Measurements from ENCODE around the gene DARS1. TPM values are rescaled to one million over a fixed set of nuclear protein-coding genes. Genes with fewer than 3 reads are reported as not detected.
A peak's percentile ranks its signal among the peaks of the same experiment; 100 is the strongest.

DARS1 gene
- polyA plus RNA-seq, 1 of the 3 experiments (the other 2 are of a cell fraction): 52.2 TPM

- peak; percentile 96 for DNase-seq
- Histone ChIP-seq H3K4me1 (ENCODE audit: control insufficient read depth in 1 of 2, insufficient read depth in 2 of 2, low read depth in 1 of 2, low read length in 1 of 2) (peaks cover 0 to 6% of the 10 kb centered on the region in 2 experiments; a peak in 1 of 4 replicates), H3K9ac (peak within 1 kb of the TSS; percentile 77), H3K9me3 (no peaks in the 10 kb centered on the region), H2AFZ (ENCODE audit: low read depth) (peak within 1 kb of the TSS; percentile 83), H3K9me2 (no peaks in the 10 kb centered on the region), H3K79me2 (ENCODE audit: insufficient read depth) (peaks cover 15% of the 10 kb centered on the region; the same call in 1 of the 2 replicates), H3K27ac (ENCODE audit: low read depth in 2 of 2, low read length in 1 of 2) (peak within 1 kb of the TSS; percentile 52 to 66; a peak in 3 of 4 replicates), H3K4me2 (peak within 1 kb of the TSS; percentile 79), H3K36me3 (replicated peaks in 1 of 2; ENCODE audit: control insufficient read depth in 1 of 2, insufficient read depth in 2 of 2, low read length in 1 of 2) (peaks cover 3 to 9% of the 10 kb centered on the region in 2 experiments), H3K4me3 (ENCODE audit: low read depth in 2 of 2, low read length in 1 of 2) (peak within 1 kb of the TSS; percentile 71 to 74), H3F3A (replicated peaks; ENCODE audit: insufficient read depth) (peaks cover 3% of the 10 kb centered on the region), H3K27me3 (ENCODE audit: insufficient read depth) (no peaks in the 10 kb centered on the region), H4K20me1 (ENCODE audit: insufficient read depth) (no peaks in the 10 kb centered on the region)
- POLR2A ChIA-PET: interaction anchor here (0.7 to 1.2 kb wide), 3 partner anchors 10 to 345 kb away, joined by 3 to 5 read pairs (median 4); partner anchors contain the start of genes R3HDM1 and ZRANB3
- 1% methylated on average over 37 of the region's 71 CpGs for WGBS (ENCODE audit: low lambda C conversion rate)
- CTCF ChIA-PET: interaction anchor here (0.7 to 1.0 kb wide), 2 partner anchors 508 to 616 kb away, joined by 3 read pairs; no protein-coding TSS in a partner anchor
- TF ChIP-seq EZH2phosphoT487 (IDR thresholded peaks at IDR 0.05; ENCODE audit: borderline replicate concordance, low read depth): no peak
- TF ChIP-seq USF2 (IDR thresholded peaks at IDR 0.05; ENCODE audit: borderline replicate concordance, low read depth, low read length): no peak
- no peak for TF ChIP-seq PBX3 (IDR thresholded peaks at IDR 0.05)
- no peak for TF ChIP-seq TCF12 (IDR thresholded peaks at IDR 0.05)
- no peak; the same call in 1 of the 2 replicates for TF ChIP-seq SMC3 (IDR thresholded peaks at IDR 0.05; ENCODE audit: low read depth, low read length)
- peak; percentile 47 for TF ChIP-seq RCOR1 (IDR thresholded peaks at IDR 0.05; ENCODE audit: low read length)
- TF ChIP-seq USF1 (IDR thresholded peaks at IDR 0.05; ENCODE audit: borderline replicate concordance, low read depth): no peak
- no peak for TF ChIP-seq CTCF (IDR thresholded peaks at IDR 0.05)
- peak; percentile 37 for TF ChIP-seq CHD2 (IDR thresholded peaks at IDR 0.05; ENCODE audit: low read length, partially characterized antibody)
- no peak for TF ChIP-seq RXRA (IDR thresholded peaks at IDR 0.05; ENCODE audit: borderline replicate concordance, low read depth)
- TF ChIP-seq FOXJ3 (CRISPR knock-in tag; IDR thresholded peaks at IDR 0.05): no peak
- TF ChIP-seq GATA2 (CRISPR knock-in tag; IDR thresholded peaks at IDR 0.05): no peak
- TF ChIP-seq EP300 (IDR thresholded peaks at IDR 0.05; ENCODE audit: borderline replicate concordance in 1 of 2, low read depth in 1 of 2, low read length in 1 of 2): peak in 1 of 2 experiments; percentile 22; a peak in 1 of 4 replicates
- TF ChIP-seq POLR2AphosphoS5 (IDR thresholded peaks at IDR 0.05; ENCODE audit: low read depth, low read length): peak; percentile 45
- no peak for TF ChIP-seq NFIC (IDR thresholded peaks at IDR 0.05; ENCODE audit: borderline replicate concordance)
- TF ChIP-seq FOSL2 (IDR thresholded peaks at IDR 0.05; ENCODE audit: borderline replicate concordance, low read depth): no peak
- TF ChIP-seq GABPA (IDR thresholded peaks at IDR 0.05; ENCODE audit: low read depth): peak; percentile 33; the same call in 1 of the 2 replicates
- TF ChIP-seq FOXM1 (IDR thresholded peaks at IDR 0.05; ENCODE audit: low read depth): peak; percentile 6; the same call in 1 of the 2 replicates
- no peak for TF ChIP-seq ZBTB33 (IDR thresholded peaks at IDR 0.05; ENCODE audit: borderline replicate concordance, low read depth)
- TF ChIP-seq JUND (IDR thresholded peaks at IDR 0.05): no peak
- TF ChIP-seq RAD21 (IDR thresholded peaks at IDR 0.05; ENCODE audit: low read length): no peak
- TF ChIP-seq MEF2A (IDR thresholded peaks at IDR 0.05; ENCODE audit: borderline replicate concordance, low read depth): no peak
- TF ChIP-seq MXI1 (IDR thresholded peaks at IDR 0.05; ENCODE audit: low read depth, low read length): peak; percentile 92
- peak; percentile 82; the same call in 1 of the 2 replicates for TF ChIP-seq SIN3A (IDR thresholded peaks at IDR 0.05; ENCODE audit: borderline replicate concordance, low read depth, low read length)
- TF ChIP-seq YY1 (IDR thresholded peaks at IDR 0.05; ENCODE audit: low read depth): no peak
- TF ChIP-seq RFX5 (IDR thresholded peaks at IDR 0.05; ENCODE audit: low read length): peak; percentile 68
- peak; percentile 55 for TF ChIP-seq ELF1 (IDR thresholded peaks at IDR 0.05)
- TF ChIP-seq MAX (IDR thresholded peaks at IDR 0.05; ENCODE audit: low read depth): peak; percentile 78
Measured at GRCh38 chr2:135876066-135876711, 109.2 kb downstream of the DARS1 start, which contains the start of gene MCM6. MCM6 (minus strand) TSS chr2:135876443; CDS start chr2:135876365, 78 bp downstream.

All from SK-N-SH (cell line).